GM23338 (cell line): Measurements from ENCODE around the gene ITGA8. TPM values are rescaled to one million over a fixed set of nuclear protein-coding genes. Genes with fewer than 3 reads are reported as not detected.

Source experiments
- ATAC-seq: fragments of 200-7000 bp; cut with Tn5 transposase; 3 replicates; pipeline ENCODE4 v1.9.1; 2020
- DNase-seq: peaks from one replicate; pipeline ENCODE4 v3.0.0-alpha.2; 2015; ENCODE audit warnings: low spot score
- H2AFZ ChIP-seq: fragments of 200-600 bp; sonication (generic); 2 replicates; pipeline ENCODE4 v1.8.0; 2016; ENCODE audit warnings: antibody characterized with exemption, mild to moderate bottlenecking, moderate library complexity
- H3F3A ChIP-seq: fragments of 200-600 bp; sonication (generic); replicated peaks from 2 replicates; pipeline ENCODE4 v1.8.0; 2017; ENCODE audit warnings: antibody characterized with exemption, mixed run types, low read depth
- H3K27ac ChIP-seq: fragments of 200-600 bp; sonication (generic); 2 replicates; pipeline ENCODE4 v1.6.1; 2016; ENCODE audit warnings: low read depth
- H3K27me3 ChIP-seq: fragments of 200-600 bp; sonication (generic); 2 replicates; pipeline ENCODE4 v1.8.0; 2016; ENCODE audit warnings: mild to moderate bottlenecking, mixed run types, moderate library complexity; ENCODE audit not compliant: insufficient read depth
- H3K36me3 ChIP-seq: fragments of 200-600 bp; sonication (generic); 2 replicates; pipeline ENCODE4 v1.8.0; 2016; ENCODE audit warnings: mild to moderate bottlenecking; ENCODE audit not compliant: insufficient read depth
- H3K4me1 ChIP-seq: fragments of 200-600 bp; sonication (generic); 2 replicates; pipeline ENCODE4 v1.8.0; 2016; ENCODE audit warnings: mild to moderate bottlenecking, moderate library complexity; ENCODE audit not compliant: insufficient read depth
- H3K4me2 ChIP-seq: fragments of 200-600 bp; sonication (generic); 2 replicates; pipeline ENCODE4 v1.7.1; 2017; ENCODE audit warnings: mixed run types
- H3K4me3 ChIP-seq: fragments of 200-600 bp; sonication (generic); 2 replicates; pipeline ENCODE4 v1.6.1; 2016; ENCODE audit warnings: mixed run types
- H3K79me2 ChIP-seq: fragments of 200-600 bp; sonication (generic); replicated peaks from 2 replicates; pipeline ENCODE4 v1.8.0; 2017; ENCODE audit warnings: mild to moderate bottlenecking; ENCODE audit not compliant: insufficient read depth
- H3K9me2 ChIP-seq: fragments of 200-600 bp; sonication (generic); 2 replicates; pipeline ENCODE4 v1.8.0; 2017; ENCODE audit not compliant: insufficient read depth
- H4K20me1 ChIP-seq: fragments of 200-600 bp; sonication (generic); replicated peaks from 2 replicates; pipeline ENCODE4 v1.8.0; 2017; ENCODE audit warnings: mild to moderate bottlenecking; ENCODE audit not compliant: insufficient read depth
- H3K27ac Mint-ChIP-seq: 2 replicates; pipeline ENCODE4 v1.8.0; 2020; ENCODE audit warnings: inconsistent platforms, mild to moderate bottlenecking, moderate library complexity, mixed read lengths
- H3K27me3 Mint-ChIP-seq: 3 replicates; pipeline ENCODE4 v1.8.0; 2022; ENCODE audit warnings: low read depth, mild to moderate bottlenecking, moderate library complexity, mixed read lengths, inconsistent platforms; ENCODE audit not compliant: insufficient read depth, poor library complexity
- H3K36me3 Mint-ChIP-seq: 3 replicates; pipeline ENCODE4 v1.8.0; 2021; ENCODE audit warnings: low read depth, mild to moderate bottlenecking, inconsistent platforms, moderate library complexity, mixed read lengths
- H3K4me1 Mint-ChIP-seq: 3 replicates; pipeline ENCODE4 v1.8.0; 2020; ENCODE audit warnings: mild to moderate bottlenecking, inconsistent platforms, mixed read lengths
- H3K4me3 Mint-ChIP-seq: 3 replicates; pipeline ENCODE4 v1.8.0; 2021; ENCODE audit warnings: moderate library complexity, mild to moderate bottlenecking, inconsistent platforms, mixed read lengths
- H3K9me3 Mint-ChIP-seq: 3 replicates; pipeline ENCODE4 v1.8.0; 2020; ENCODE audit warnings: moderate library complexity, mild to moderate bottlenecking, inconsistent platforms, mixed read lengths
- CREB1 ChIP-seq: fragments of 250-450 bp; sonication (Bioruptor Pico); IDR thresholded peaks from 2 replicates; pipeline ENCODE4 v1.5.0; 2020; ENCODE audit warnings: low read depth, mild to moderate bottlenecking, moderate library complexity
- EZH2 ChIP-seq: fragments of 200-600 bp; sonication (generic); IDR thresholded peaks from one replicate; pipeline ENCODE4 v1.8.0; 2017; ENCODE audit warnings: antibody characterized with exemption, mild to moderate bottlenecking, low read depth; ENCODE audit not compliant: unreplicated experiment
- EZH2phosphoT487 ChIP-seq: fragments of 200-600 bp; sonication (generic); IDR thresholded peaks from one replicate; pipeline ENCODE4 v1.8.1; 2018; ENCODE audit warnings: antibody characterized with exemption; ENCODE audit not compliant: unreplicated experiment
- JUNB ChIP-seq: IDR thresholded peaks from one replicate; pipeline ENCODE4 v1.6.1; 2016; ENCODE audit warnings: antibody characterized with exemption; ENCODE audit not compliant: unreplicated experiment
- NANOG ChIP-seq: IDR thresholded peaks from 2 replicates; pipeline ENCODE4 v1.6.1; 2016; ENCODE audit warnings: antibody characterized with exemption, borderline replicate concordance
- POLR2AphosphoS5 ChIP-seq: IDR thresholded peaks from 2 replicates; pipeline ENCODE4 v1.6.1; 2016; ENCODE audit warnings: antibody characterized with exemption, low read depth
- STAT1 ChIP-seq: IDR thresholded peaks from one replicate; pipeline ENCODE4 v1.6.1; 2016; ENCODE audit warnings: antibody characterized with exemption; ENCODE audit not compliant: unreplicated experiment
- ZNF114 ChIP-seq: fragments of 250-450 bp; sonication (Bioruptor Pico); IDR thresholded peaks from 2 replicates; pipeline ENCODE4 v1.5.0; 2020; ENCODE audit warnings: mild to moderate bottlenecking, moderate library complexity
- ZNF331 ChIP-seq: fragments of 250-450 bp; sonication (Bioruptor Pico); IDR thresholded peaks from 2 replicates; pipeline ENCODE4 v1.5.0; 2020; ENCODE audit warnings: low read depth, mild to moderate bottlenecking, moderate library complexity
- polyA plus RNA-seq: library from polyadenylated mRNA; unstranded; fragments of >200 nt; fragmentation: Nextera tagmentation; extraction: Ambion mirVana; gene quantifications from 2 replicates; pipeline ENCODE4 v1.2.1, GENCODE V29; 2016
- total RNA-seq: library from RNA; depleted of rRNA; stranded (reverse); fragments of >200 nt; shearing (Covaris generic); gene quantifications from 2 replicates; pipeline ENCODE4 v1.2.3, GENCODE V29; 2014
- TF ChIP-seq, protein P1 (sequence below): fragments of 250-450 bp; sonication (Bioruptor Pico); IDR thresholded peaks from 2 replicates; pipeline ENCODE4 v1.5.0; 2020; ENCODE audit warnings: mild to moderate bottlenecking, moderate library complexity
- TF ChIP-seq, protein P2 (sequence below), 2 experiments: fragments of 200-600 bp in 1 of 2; sonication (generic) in 1 of 2; conservative IDR thresholded peaks; 2 replicates each; pipeline versions ENCODE4 v1.5.1 to v1.6.1; 2016 to 2017; ENCODE audit warnings: antibody characterized with exemption in 2 of 2, low read depth in 2 of 2, mild to moderate bottlenecking in 2 of 2, moderate library complexity in 1 of 2
- TF ChIP-seq, protein P3 (sequence below): IDR thresholded peaks from 2 replicates; pipeline ENCODE4 v1.6.1; 2016; ENCODE audit warnings: antibody characterized with exemption
- TF ChIP-seq, protein P4 (sequence below): IDR thresholded peaks from one replicate; pipeline ENCODE4 v1.6.1; 2018; ENCODE audit warnings: antibody characterized with exemption; ENCODE audit not compliant: unreplicated experiment

ITGA8 gene
- total and polyA plus RNA-seq, 2 experiments from 2014 or later: not detected

DNA sequence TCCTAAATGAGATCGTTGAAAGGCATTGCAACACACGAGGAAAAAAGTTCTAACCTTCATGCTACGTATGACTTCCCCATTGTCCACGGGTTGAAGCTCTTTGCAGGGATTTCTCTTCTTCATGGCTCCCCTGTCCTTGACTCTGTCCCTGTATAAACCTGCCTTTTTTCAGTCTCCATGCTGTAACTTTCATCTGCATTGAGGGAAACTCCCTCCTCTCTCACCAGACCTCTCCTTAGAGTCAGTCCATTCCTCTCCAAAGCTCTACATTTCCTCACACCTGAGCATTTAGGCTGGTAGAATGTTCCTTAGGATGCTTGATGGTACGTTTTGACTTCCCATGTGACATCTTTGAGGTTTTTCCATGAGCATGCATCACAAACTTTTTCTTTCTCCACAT is 214.4 kb downstream of the ITGA8 start:
- H4K20me1 ChIP-seq: no peaks in the 10 kb centered on the region
- H3K27me3 ChIP-seq: no peaks in the 10 kb centered on the region
- no peaks in the 10 kb centered on the region for H3K9me2 ChIP-seq
- H3K4me3 Mint-ChIP-seq: no peak overlapping the region
- ATAC-seq (no peak), DNase-seq (no peak)
- H3K36me3 Mint-ChIP-seq: no peaks in the 10 kb centered on the region
- no peaks in the 10 kb centered on the region; the same call in 2 of the 3 replicates for H3K9me3 Mint-ChIP-seq
- H3K36me3 ChIP-seq: no peaks in the 10 kb centered on the region
- no peak overlapping the region for H3K4me3 ChIP-seq
- H3K27me3 Mint-ChIP-seq: no peaks in the 10 kb centered on the region
- no peaks in the 10 kb centered on the region for H3F3A ChIP-seq
- no peak overlapping the region for H3K27ac ChIP-seq
- H3K4me1 Mint-ChIP-seq: peaks cover 9% of the 10 kb centered on the region; the same call in 1 of the 3 replicates
- TF ChIP-seq ZNF331: no peak
- no peak for TF ChIP-seq EZH2phosphoT487
- TF ChIP-seq, protein P1, sequence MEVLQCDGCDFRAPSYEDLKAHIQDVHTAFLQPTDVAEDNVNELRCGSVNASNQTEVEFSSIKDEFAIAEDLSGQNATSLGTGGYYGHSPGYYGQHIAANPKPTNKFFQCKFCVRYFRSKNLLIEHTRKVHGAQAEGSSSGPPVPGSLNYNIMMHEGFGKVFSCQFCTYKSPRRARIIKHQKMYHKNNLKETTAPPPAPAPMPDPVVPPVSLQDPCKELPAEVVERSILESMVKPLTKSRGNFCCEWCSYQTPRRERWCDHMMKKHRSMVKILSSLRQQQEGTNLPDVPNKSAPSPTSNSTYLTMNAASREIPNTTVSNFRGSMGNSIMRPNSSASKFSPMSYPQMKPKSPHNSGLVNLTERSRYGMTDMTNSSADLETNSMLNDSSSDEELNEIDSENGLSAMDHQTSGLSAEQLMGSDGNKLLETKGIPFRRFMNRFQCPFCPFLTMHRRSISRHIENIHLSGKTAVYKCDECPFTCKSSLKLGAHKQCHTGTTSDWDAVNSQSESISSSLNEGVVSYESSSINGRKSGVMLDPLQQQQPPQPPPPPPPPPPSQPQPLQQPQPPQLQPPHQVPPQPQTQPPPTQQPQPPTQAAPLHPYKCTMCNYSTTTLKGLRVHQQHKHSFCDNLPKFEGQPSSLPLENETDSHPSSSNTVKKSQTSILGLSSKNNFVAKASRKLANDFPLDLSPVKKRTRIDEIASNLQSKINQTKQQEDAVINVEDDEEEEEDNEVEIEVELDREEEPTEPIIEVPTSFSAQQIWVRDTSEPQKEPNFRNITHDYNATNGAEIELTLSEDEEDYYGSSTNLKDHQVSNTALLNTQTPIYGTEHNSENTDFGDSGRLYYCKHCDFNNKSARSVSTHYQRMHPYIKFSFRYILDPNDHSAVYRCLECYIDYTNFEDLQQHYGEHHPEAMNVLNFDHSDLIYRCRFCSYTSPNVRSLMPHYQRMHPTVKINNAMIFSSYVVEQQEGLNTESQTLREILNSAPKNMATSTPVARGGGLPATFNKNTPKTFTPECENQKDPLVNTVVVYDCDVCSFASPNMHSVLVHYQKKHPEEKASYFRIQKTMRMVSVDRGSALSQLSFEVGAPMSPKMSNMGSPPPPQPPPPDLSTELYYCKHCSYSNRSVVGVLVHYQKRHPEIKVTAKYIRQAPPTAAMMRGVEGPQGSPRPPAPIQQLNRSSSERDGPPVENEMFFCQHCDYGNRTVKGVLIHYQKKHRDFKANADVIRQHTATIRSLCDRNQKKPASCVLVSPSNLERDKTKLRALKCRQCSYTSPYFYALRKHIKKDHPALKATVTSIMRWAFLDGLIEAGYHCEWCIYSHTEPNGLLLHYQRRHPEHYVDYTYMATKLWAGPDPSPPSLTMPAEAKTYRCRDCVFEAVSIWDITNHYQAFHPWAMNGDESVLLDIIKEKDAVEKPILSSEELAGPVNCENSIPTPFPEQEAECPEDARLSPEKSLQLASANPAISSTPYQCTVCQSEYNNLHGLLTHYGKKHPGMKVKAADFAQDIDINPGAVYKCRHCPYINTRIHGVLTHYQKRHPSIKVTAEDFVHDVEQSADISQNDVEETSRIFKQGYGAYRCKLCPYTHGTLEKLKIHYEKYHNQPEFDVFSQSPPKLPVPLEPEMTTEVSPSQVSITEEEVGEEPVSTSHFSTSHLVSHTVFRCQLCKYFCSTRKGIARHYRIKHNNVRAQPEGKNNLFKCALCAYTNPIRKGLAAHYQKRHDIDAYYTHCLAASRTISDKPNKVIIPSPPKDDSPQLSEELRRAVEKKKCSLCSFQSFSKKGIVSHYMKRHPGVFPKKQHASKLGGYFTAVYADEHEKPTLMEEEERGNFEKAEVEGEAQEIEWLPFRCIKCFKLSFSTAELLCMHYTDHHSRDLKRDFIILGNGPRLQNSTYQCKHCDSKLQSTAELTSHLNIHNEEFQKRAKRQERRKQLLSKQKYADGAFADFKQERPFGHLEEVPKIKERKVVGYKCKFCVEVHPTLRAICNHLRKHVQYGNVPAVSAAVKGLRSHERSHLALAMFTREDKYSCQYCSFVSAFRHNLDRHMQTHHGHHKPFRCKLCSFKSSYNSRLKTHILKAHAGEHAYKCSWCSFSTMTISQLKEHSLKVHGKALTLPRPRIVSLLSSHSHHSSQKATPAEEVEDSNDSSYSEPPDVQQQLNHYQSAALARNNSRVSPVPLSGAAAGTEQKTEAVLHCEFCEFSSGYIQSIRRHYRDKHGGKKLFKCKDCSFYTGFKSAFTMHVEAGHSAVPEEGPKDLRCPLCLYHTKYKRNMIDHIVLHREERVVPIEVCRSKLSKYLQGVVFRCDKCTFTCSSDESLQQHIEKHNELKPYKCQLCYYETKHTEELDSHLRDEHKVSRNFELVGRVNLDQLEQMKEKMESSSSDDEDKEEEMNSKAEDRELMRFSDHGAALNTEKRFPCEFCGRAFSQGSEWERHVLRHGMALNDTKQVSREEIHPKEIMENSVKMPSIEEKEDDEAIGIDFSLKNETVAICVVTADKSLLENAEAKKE (CRISPR knock-in tag): no peak
- TF ChIP-seq, protein P2, sequence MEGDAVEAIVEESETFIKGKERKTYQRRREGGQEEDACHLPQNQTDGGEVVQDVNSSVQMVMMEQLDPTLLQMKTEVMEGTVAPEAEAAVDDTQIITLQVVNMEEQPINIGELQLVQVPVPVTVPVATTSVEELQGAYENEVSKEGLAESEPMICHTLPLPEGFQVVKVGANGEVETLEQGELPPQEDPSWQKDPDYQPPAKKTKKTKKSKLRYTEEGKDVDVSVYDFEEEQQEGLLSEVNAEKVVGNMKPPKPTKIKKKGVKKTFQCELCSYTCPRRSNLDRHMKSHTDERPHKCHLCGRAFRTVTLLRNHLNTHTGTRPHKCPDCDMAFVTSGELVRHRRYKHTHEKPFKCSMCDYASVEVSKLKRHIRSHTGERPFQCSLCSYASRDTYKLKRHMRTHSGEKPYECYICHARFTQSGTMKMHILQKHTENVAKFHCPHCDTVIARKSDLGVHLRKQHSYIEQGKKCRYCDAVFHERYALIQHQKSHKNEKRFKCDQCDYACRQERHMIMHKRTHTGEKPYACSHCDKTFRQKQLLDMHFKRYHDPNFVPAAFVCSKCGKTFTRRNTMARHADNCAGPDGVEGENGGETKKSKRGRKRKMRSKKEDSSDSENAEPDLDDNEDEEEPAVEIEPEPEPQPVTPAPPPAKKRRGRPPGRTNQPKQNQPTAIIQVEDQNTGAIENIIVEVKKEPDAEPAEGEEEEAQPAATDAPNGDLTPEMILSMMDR (conservative IDR thresholded peaks at IDR 0.05; ENCODE audit: low read depth in 2 of 2): no peak
- TF ChIP-seq, protein P3, sequence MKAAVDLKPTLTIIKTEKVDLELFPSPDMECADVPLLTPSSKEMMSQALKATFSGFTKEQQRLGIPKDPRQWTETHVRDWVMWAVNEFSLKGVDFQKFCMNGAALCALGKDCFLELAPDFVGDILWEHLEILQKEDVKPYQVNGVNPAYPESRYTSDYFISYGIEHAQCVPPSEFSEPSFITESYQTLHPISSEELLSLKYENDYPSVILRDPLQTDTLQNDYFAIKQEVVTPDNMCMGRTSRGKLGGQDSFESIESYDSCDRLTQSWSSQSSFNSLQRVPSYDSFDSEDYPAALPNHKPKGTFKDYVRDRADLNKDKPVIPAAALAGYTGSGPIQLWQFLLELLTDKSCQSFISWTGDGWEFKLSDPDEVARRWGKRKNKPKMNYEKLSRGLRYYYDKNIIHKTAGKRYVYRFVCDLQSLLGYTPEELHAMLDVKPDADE: no peak
- no peak for TF ChIP-seq JUNB
- no peak for TF ChIP-seq CREB1 (CRISPR knock-in tag)
- TF ChIP-seq EZH2: no peak
- no peak for TF ChIP-seq ZNF114 (CRISPR knock-in tag)
- TF ChIP-seq NANOG: no peak
- TF ChIP-seq STAT1: no peak
- TF ChIP-seq, protein P4, sequence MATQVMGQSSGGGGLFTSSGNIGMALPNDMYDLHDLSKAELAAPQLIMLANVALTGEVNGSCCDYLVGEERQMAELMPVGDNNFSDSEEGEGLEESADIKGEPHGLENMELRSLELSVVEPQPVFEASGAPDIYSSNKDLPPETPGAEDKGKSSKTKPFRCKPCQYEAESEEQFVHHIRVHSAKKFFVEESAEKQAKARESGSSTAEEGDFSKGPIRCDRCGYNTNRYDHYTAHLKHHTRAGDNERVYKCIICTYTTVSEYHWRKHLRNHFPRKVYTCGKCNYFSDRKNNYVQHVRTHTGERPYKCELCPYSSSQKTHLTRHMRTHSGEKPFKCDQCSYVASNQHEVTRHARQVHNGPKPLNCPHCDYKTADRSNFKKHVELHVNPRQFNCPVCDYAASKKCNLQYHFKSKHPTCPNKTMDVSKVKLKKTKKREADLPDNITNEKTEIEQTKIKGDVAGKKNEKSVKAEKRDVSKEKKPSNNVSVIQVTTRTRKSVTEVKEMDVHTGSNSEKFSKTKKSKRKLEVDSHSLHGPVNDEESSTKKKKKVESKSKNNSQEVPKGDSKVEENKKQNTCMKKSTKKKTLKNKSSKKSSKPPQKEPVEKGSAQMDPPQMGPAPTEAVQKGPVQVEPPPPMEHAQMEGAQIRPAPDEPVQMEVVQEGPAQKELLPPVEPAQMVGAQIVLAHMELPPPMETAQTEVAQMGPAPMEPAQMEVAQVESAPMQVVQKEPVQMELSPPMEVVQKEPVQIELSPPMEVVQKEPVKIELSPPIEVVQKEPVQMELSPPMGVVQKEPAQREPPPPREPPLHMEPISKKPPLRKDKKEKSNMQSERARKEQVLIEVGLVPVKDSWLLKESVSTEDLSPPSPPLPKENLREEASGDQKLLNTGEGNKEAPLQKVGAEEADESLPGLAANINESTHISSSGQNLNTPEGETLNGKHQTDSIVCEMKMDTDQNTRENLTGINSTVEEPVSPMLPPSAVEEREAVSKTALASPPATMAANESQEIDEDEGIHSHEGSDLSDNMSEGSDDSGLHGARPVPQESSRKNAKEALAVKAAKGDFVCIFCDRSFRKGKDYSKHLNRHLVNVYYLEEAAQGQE: no peak
- TF ChIP-seq POLR2AphosphoS5: no peak
- H3K27ac Mint-ChIP-seq: no peak overlapping the region
- H2AFZ ChIP-seq: 0 out of 2 replicates have a peak overlapping the region, but pooled peaks have one; percentile 66
- H3K4me2 ChIP-seq: no peak overlapping the region
- no peaks in the 10 kb centered on the region for H3K79me2 ChIP-seq
- peaks cover 6% of the 10 kb centered on the region for H3K4me1 ChIP-seq
